Tibial artery (tissue), 4 donors: ENCODE data around the gene FCRL5.

Source experiments
- DNase-seq, 2 donors: peaks; one replicate each; pipeline ENCODE4 v3.0.0-alpha.2; 2019
- H3K27ac ChIP-seq, 2 donors: fragments of 200-600 bp; sonication (generic) in 1 of 2; 1 replicate in 1 of 2; 2 replicates in 1 of 2; pipeline ENCODE4 v1.5.1; 2018 to 2019; ENCODE audit warnings: mild to moderate bottlenecking in 1 of 2
- H3K27me3 ChIP-seq, 2 donors: fragments of 200-600 bp; sonication (generic) in 1 of 2; one replicate each; pipeline versions ENCODE4 v1.5.1 to v1.6.0; 2016 to 2019
- H3K36me3 ChIP-seq, 3 donors: fragments of 200-600 bp; sonication (generic) in 2 of 3; one replicate each; pipeline ENCODE4 v1.5.1; 2016 to 2019; ENCODE audit warnings: mild to moderate bottlenecking in 2 of 3
- H3K4me1 ChIP-seq, 4 donors: fragments of 200-600 bp; sonication (generic) in 2 of 4; 1 replicate in 3 of 4; 2 replicates in 1 of 4; pipeline ENCODE4 v1.5.1; 2016 to 2019
- H3K4me3 ChIP-seq, 2 donors: fragments of 200-600 bp; sonication (generic) in 1 of 2; 1 replicate in 1 of 2; 2 replicates in 1 of 2; pipeline ENCODE4 v1.5.1; 2018 to 2019; ENCODE audit warnings: mild to moderate bottlenecking in 2 of 2
- H3K9me3 ChIP-seq, 3 donors: fragments of 200-600 bp; sonication (generic) in 1 of 3; one replicate each; pipeline ENCODE4 v1.5.1; 2016 to 2019
- intact Hi-C: fragments of 100-400 bp; cut with DNase I; formaldehyde crosslinking; loops from one replicate; pipeline ENCODE4 v1.15.0; 2023; ENCODE audit warnings: low total_unique reads
- TF ChIP-seq, protein P1 (sequence below), 2 experiments: fragments of 200-600 bp in 1 of 2; fragments of 450-650 bp in 1 of 2; IDR thresholded peaks; one replicate each; pipeline ENCODE4 v1.5.1; 2017 to 2019; ENCODE audit warnings: antibody characterized with exemption in 2 of 2, mild to moderate bottlenecking in 1 of 2, moderate library complexity in 1 of 2

The FCRL5 gene

DNA sequence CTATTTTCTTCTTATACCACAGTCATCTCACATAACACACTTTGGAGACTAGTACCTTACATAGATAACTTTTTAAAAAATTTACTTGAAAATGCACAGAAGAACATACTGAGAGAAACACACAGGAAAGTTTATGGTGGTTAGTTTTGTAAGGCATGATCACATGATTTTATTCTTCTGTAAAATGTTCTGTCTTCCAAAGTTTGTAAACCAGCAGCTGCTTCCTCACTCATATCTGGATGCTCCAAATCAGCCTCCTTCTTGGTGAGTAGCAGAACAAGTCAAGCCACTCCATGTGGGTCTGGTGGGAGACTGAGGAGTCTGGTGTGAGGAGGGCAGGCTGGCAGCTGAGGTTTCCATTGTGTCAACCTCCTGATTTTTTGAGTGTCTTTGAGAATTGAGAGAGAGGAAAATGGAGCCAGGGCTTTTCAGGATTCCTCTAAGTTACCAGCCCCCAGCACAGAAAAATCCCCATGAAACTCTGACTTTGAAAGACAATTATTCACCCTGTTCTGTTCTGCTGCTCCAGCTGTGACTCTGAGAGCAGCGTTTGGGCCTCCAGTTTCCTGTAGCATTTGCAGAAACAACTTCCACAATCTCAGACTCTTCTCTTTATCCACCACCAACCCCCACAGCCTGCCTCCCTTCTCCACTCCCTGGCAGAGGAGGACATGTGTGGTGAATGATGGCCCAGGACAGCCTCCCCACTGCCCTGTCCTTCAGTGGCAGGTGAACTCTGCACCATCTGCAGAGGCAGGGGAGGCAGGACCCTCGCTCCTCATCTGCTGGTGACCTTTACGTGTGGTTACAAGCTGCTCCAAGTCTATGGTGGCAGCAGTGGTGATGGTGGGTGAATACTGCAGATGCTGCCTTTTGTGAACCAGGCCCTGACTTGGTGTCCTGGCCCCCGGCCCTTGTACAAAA is 82.3 kb downstream of the FCRL5 start:
- peaks cover 0 to 2% (median 0%) of the 10 kb centered on the region in 3 donors for H3K9me3 ChIP-seq
- TF ChIP-seq, protein P1, sequence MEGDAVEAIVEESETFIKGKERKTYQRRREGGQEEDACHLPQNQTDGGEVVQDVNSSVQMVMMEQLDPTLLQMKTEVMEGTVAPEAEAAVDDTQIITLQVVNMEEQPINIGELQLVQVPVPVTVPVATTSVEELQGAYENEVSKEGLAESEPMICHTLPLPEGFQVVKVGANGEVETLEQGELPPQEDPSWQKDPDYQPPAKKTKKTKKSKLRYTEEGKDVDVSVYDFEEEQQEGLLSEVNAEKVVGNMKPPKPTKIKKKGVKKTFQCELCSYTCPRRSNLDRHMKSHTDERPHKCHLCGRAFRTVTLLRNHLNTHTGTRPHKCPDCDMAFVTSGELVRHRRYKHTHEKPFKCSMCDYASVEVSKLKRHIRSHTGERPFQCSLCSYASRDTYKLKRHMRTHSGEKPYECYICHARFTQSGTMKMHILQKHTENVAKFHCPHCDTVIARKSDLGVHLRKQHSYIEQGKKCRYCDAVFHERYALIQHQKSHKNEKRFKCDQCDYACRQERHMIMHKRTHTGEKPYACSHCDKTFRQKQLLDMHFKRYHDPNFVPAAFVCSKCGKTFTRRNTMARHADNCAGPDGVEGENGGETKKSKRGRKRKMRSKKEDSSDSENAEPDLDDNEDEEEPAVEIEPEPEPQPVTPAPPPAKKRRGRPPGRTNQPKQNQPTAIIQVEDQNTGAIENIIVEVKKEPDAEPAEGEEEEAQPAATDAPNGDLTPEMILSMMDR (IDR thresholded peaks at IDR 0.05): no peak
- no peak for DNase-seq
- no peaks in the 10 kb centered on the region for H3K27me3 ChIP-seq
- no peaks in the 10 kb centered on the region for H3K36me3 ChIP-seq
- H3K4me1 ChIP-seq: no peaks in the 10 kb centered on the region
- intact Hi-C loops: no loop called here
- no peak overlapping the region for H3K4me3 ChIP-seq
- no peak overlapping the region for H3K27ac ChIP-seq

DNA sequence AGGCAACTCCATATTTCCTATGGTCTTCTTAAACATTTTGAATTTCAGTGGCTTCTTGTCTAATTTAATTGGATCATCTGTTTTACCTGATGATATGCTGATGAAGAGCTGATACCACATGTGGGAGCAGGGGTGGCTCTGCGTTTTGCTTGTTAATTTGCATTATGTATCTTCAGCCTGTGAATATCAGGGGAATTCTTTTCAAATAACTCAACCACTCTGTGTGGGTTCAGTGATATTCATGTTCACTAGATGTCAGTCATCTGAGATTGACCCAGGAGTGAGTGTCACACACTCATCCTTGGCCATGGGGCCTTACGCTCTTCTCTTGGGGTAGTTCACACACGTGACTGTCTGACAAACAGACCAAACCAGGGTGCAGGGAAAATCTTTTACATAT is 83.0 kb downstream of the FCRL5 start:
- no peaks in the 10 kb centered on the region for H3K27me3 ChIP-seq
- intact Hi-C loops: no loop called here
- TF ChIP-seq, protein P1 (IDR thresholded peaks at IDR 0.05): no peak
- no peaks in the 10 kb centered on the region for H3K36me3 ChIP-seq
- H3K4me3 ChIP-seq: no peak overlapping the region
- no peak for DNase-seq
- H3K4me1 ChIP-seq: no peaks in the 10 kb centered on the region
- no peak overlapping the region for H3K27ac ChIP-seq
- H3K9me3 ChIP-seq: no peaks in the 10 kb centered on the region

DNA sequence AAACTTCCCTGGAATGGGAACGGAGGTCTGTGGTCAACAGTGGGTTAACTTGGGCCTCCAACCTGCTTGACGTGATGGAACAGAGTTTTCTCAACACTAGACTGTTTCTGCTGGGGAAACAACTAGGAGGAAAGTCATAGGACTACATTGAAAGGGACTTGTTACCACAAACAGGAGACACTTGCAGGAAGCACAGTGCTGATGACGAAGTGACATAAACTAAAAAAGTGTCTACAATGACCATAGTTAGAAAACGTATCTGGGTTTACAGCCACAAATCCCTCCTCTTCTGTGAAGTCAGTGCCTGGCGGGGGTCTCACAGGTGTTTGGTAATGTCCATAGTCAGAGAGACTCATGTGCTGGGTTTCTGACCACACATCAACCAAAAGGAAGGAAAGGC is 86.3 kb downstream of the FCRL5 start:
- Histone ChIP-seq H3K4me1 (no peaks in the 10 kb centered on the region), H3K9me3 (no peaks in the 10 kb centered on the region), H3K36me3 (no peaks in the 10 kb centered on the region), H3K27me3 (no peaks in the 10 kb centered on the region), H3K4me3 (no peak overlapping the region), H3K27ac (no peak overlapping the region)
- TF ChIP-seq, protein P1 (IDR thresholded peaks at IDR 0.05): no peak
- no peak for DNase-seq
- intact Hi-C loops: no loop called here
